ENCODE data around the gene COL28A1.

Gene COL28A1

DNA sequence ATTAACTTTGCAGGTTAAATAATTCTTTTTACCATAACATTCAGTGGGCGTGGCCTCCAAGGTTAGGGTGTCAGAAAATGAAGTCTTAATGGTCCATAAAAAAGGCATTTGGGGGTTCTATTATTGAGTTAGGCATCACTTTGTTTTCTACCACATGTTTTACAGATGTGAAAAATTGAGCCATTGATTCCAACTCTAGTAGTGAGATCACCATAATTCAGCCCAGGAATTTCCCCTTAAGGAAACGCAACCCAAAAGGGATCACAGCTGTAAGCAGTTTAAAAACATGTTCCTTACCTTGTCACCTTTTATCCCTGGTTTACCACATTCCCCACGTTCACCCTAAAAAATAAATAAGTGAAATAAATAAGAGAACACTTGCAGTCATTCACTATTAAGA, 24.9 kb downstream of the COL28A1 start:
- Histone ChIP-seq H2AK5ac (ENCODE audit: low read length) (no peak overlapping the region), H3K9ac (ENCODE audit: low read length) (no peak overlapping the region), H2BK120ac (ENCODE audit: insufficient read depth, low read length, poor library complexity) (no peak overlapping the region), H3K27me3 (ENCODE audit: insufficient read depth, low read length) (no peaks in the 10 kb centered on the region), H3K4me1 (ENCODE audit: control insufficient read depth in 1 of 2, insufficient read depth in 2 of 2, low read length in 2 of 2) (no peaks in the 10 kb centered on the region), H3K9me3 (ENCODE audit: insufficient read depth, low read depth, low read length) (no peaks in the 10 kb centered on the region), H3K4me3 (ENCODE audit: low read depth, low read length) (no peak overlapping the region), H4K12ac (ENCODE audit: low read depth, low read length) (no peak overlapping the region), H3K23ac (ENCODE audit: low read length) (no peak overlapping the region), H3K79me1 (ENCODE audit: low read length) (no peaks in the 10 kb centered on the region), H3K18ac (ENCODE audit: low read length) (no peak overlapping the region), H3K27ac (ENCODE audit: low read depth, low read length) (no peak overlapping the region), H2BK12ac (ENCODE audit: low read length) (no peak overlapping the region), H3K14ac (ENCODE audit: low read length) (no peak overlapping the region), H2AFZ (ENCODE audit: insufficient read depth, low read length, poor library complexity) (no peak overlapping the region), H2BK5ac (ENCODE audit: low read depth, low read length, poor library complexity) (no peak overlapping the region), H3K4ac (ENCODE audit: low read depth, low read length) (no peak overlapping the region), H3K36me3 (ENCODE audit: control insufficient read depth in 1 of 2, insufficient read depth in 2 of 2, low read length in 2 of 2) (no peaks in the 10 kb centered on the region), H3K79me2 (ENCODE audit: control insufficient read depth, insufficient read depth, low read length, poor library complexity) (no peaks in the 10 kb centered on the region), H4K91ac (ENCODE audit: low read depth, low read length) (no peak overlapping the region), H3K4me2 (ENCODE audit: low read length) (no peak overlapping the region), H4K8ac (ENCODE audit: low read depth, low read length) (no peak overlapping the region)
- DNase-seq, result no peak
- WGBS (ENCODE audit: extremely low coverage, insufficient coverage, insufficient read length), result no CpG with 5 or more reads among the region's 3 CpGs

DNA sequence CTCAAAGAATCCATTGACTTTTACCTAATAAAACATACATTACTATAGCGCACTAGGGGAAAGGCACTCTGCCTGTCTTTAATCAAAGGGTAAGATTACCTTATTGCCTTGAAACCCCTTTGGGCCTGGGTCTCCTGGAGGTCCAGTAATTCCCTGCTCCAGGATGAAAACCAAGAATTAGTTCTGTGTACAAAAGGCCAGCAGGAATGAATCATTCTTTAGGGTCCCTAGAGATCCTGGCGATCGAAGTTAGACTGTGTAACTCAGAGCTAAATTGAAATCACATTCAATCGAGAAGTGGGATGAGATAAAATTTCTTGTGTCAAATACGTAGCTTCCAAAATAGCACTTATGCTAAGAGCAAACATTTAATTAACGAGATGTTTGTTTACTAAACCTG, 29.8 kb downstream of the COL28A1 start:
- H3K36me3 ChIP-seq (ENCODE audit: control insufficient read depth in 1 of 2, insufficient read depth in 2 of 2, low read length in 2 of 2), result no peaks in the 10 kb centered on the region
- H3K27me3 ChIP-seq (ENCODE audit: insufficient read depth, low read length), result no peaks in the 10 kb centered on the region
- no peak overlapping the region for H3K27ac ChIP-seq (ENCODE audit: low read depth, low read length)
- H2AFZ ChIP-seq (ENCODE audit: insufficient read depth, low read length, poor library complexity), result no peak overlapping the region
- H3K4me2 ChIP-seq (ENCODE audit: low read length), result no peak overlapping the region
- DNase-seq, result no peak
- H3K4me3 ChIP-seq (ENCODE audit: low read depth, low read length), result no peak overlapping the region
- WGBS (ENCODE audit: extremely low coverage, insufficient coverage, insufficient read length), result no CpG with 5 or more reads among the region's 6 CpGs
- no peak overlapping the region for H3K9ac ChIP-seq (ENCODE audit: low read length)
- no peaks in the 10 kb centered on the region for H3K9me3 ChIP-seq (ENCODE audit: insufficient read depth, low read depth, low read length)
- H3K79me1 ChIP-seq (ENCODE audit: low read length), result no peaks in the 10 kb centered on the region
- no peaks in the 10 kb centered on the region for H3K79me2 ChIP-seq (ENCODE audit: control insufficient read depth, insufficient read depth, low read length, poor library complexity)
- no peak overlapping the region for H2AK5ac ChIP-seq (ENCODE audit: low read length)
- no peak overlapping the region for H2BK120ac ChIP-seq (ENCODE audit: insufficient read depth, low read length, poor library complexity)
- H4K12ac ChIP-seq (ENCODE audit: low read depth, low read length), result no peak overlapping the region
- no peak overlapping the region for H2BK5ac ChIP-seq (ENCODE audit: low read depth, low read length, poor library complexity)
- H3K18ac ChIP-seq (ENCODE audit: low read length), result no peak overlapping the region
- no peak overlapping the region for H3K23ac ChIP-seq (ENCODE audit: low read length)
- H3K14ac ChIP-seq (ENCODE audit: low read length), result no peak overlapping the region
- no peak overlapping the region for H3K4ac ChIP-seq (ENCODE audit: low read depth, low read length)
- H4K91ac ChIP-seq (ENCODE audit: low read depth, low read length), result no peak overlapping the region
- H2BK12ac ChIP-seq (ENCODE audit: low read length), result no peak overlapping the region
- no peaks in the 10 kb centered on the region for H3K4me1 ChIP-seq (ENCODE audit: control insufficient read depth in 1 of 2, insufficient read depth in 2 of 2, low read length in 2 of 2)
- no peak overlapping the region for H4K8ac ChIP-seq (ENCODE audit: low read depth, low read length)

DNA sequence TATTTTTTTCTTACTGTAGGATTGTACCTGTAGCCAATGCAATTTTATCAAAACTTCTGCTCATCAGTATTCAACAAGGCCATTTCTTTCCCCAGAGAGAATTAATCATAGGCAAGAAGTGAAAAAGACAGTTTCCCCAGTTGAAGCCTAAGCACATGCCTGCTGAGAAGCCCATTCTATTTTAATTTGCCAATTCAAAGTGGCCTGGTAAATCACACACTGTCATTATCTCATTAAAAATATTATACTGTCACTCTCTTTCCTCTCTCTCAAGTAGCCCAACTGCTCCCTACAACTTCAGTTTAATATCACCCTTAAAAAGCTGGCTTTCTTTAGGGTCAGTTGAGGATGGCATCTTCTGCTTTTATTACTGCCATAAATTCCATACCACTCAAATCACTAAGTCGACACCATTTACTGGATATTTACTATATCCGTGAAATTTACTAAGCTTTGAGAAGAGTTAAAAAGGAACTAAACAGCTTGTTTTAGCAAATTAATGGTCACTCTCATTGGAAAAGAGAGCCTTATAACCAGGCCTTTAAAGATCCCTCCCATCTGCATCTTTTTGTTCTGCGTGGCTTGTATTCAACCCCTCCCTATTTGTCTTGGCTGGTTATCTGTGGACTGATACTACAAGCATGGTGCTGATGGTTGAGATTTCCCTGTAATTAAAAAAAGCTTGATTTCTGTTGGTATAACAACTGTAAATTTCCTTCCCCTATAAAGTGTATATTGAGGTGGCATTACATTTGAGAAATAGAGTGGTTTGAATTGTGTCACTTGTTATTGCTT, 30.6 kb downstream of the COL28A1 start:
- WGBS (ENCODE audit: extremely low coverage, insufficient coverage, insufficient read length), result no CpG with 5 or more reads among the region's 3 CpGs
- H3K27ac ChIP-seq (ENCODE audit: low read depth, low read length), result no peak overlapping the region
- H4K8ac ChIP-seq (ENCODE audit: low read depth, low read length), result no peak overlapping the region

DNA sequence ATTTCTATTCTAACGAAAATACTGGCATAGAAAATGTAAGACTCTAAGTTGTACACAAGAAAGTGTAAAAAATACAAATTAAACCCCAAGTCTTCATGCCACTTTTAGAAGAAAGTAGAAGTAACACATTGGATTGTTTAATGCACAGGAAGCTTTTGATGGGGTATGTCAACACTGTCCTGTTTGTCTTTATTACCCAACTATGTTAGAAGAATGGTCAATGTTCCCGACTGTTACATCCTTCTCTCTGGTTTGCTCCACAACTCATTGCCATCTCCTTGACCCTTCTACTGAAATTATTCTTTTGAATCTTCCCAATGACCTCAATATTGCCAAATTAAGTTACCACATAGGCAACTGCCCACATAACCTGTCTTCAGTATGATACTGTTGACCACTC, 35.8 kb downstream of the COL28A1 start:
- H3K18ac ChIP-seq (ENCODE audit: low read length), result no peak overlapping the region
- H4K8ac ChIP-seq (ENCODE audit: low read depth, low read length), result no peak overlapping the region
- no peak overlapping the region for H3K4me2 ChIP-seq (ENCODE audit: low read length)
- H3K79me2 ChIP-seq (ENCODE audit: control insufficient read depth, insufficient read depth, low read length, poor library complexity), result no peaks in the 10 kb centered on the region
- H2AK5ac ChIP-seq (ENCODE audit: low read length), result no peak overlapping the region
- H3K9ac ChIP-seq (ENCODE audit: low read length), result no peak overlapping the region
- no peaks in the 10 kb centered on the region for H3K9me3 ChIP-seq (ENCODE audit: insufficient read depth, low read depth, low read length)
- H3K4ac ChIP-seq (ENCODE audit: low read depth, low read length), result no peak overlapping the region
- H4K91ac ChIP-seq (ENCODE audit: low read depth, low read length), result no peak overlapping the region
- no peaks in the 10 kb centered on the region for H3K4me1 ChIP-seq (ENCODE audit: control insufficient read depth in 1 of 2, insufficient read depth in 2 of 2, low read length in 2 of 2)
- DNase-seq, result no peak
- no peak overlapping the region for H4K12ac ChIP-seq (ENCODE audit: low read depth, low read length)
- no peak overlapping the region for H2BK12ac ChIP-seq (ENCODE audit: low read length)
- no peaks in the 10 kb centered on the region for H3K79me1 ChIP-seq (ENCODE audit: low read length)
- no peak overlapping the region for H2BK5ac ChIP-seq (ENCODE audit: low read depth, low read length, poor library complexity)
- H3K4me3 ChIP-seq (ENCODE audit: low read depth, low read length), result no peak overlapping the region
- H3K36me3 ChIP-seq (ENCODE audit: control insufficient read depth in 1 of 2, insufficient read depth in 2 of 2, low read length in 2 of 2), result no peaks in the 10 kb centered on the region
- H3K23ac ChIP-seq (ENCODE audit: low read length), result no peak overlapping the region
- no CpG with 5 or more reads among the region's 2 CpGs for WGBS (ENCODE audit: extremely low coverage, insufficient coverage, insufficient read length)
- H3K27me3 ChIP-seq (ENCODE audit: insufficient read depth, low read length), result no peaks in the 10 kb centered on the region
- no peak overlapping the region for H2AFZ ChIP-seq (ENCODE audit: insufficient read depth, low read length, poor library complexity)
- no peak overlapping the region for H2BK120ac ChIP-seq (ENCODE audit: insufficient read depth, low read length, poor library complexity)
- no peak overlapping the region for H3K27ac ChIP-seq (ENCODE audit: low read depth, low read length)
- no peak overlapping the region for H3K14ac ChIP-seq (ENCODE audit: low read length)

More for the DNA sequence above, 30.6 kb downstream of the COL28A1 start:
- no peak overlapping the region for H3K4ac ChIP-seq (ENCODE audit: low read depth, low read length)
- no peaks in the 10 kb centered on the region for H3K4me1 ChIP-seq (ENCODE audit: control insufficient read depth in 1 of 2, insufficient read depth in 2 of 2, low read length in 2 of 2)
- H3K18ac ChIP-seq (ENCODE audit: low read length), result no peak overlapping the region
- no peak overlapping the region for H4K12ac ChIP-seq (ENCODE audit: low read depth, low read length)
- H2AK5ac ChIP-seq (ENCODE audit: low read length), result no peak overlapping the region
- no peak for DNase-seq
- H3K14ac ChIP-seq (ENCODE audit: low read length), result no peak overlapping the region
- H3K79me2 ChIP-seq (ENCODE audit: control insufficient read depth, insufficient read depth, low read length, poor library complexity), result no peaks in the 10 kb centered on the region
- H3K9me3 ChIP-seq (ENCODE audit: insufficient read depth, low read depth, low read length), result no peaks in the 10 kb centered on the region
- no peak overlapping the region for H2BK12ac ChIP-seq (ENCODE audit: low read length)
- H2BK120ac ChIP-seq (ENCODE audit: insufficient read depth, low read length, poor library complexity), result no peak overlapping the region
- H3K79me1 ChIP-seq (ENCODE audit: low read length), result no peaks in the 10 kb centered on the region
- no peaks in the 10 kb centered on the region for H3K27me3 ChIP-seq (ENCODE audit: insufficient read depth, low read length)
- no peak overlapping the region for H2BK5ac ChIP-seq (ENCODE audit: low read depth, low read length, poor library complexity)
- H3K9ac ChIP-seq (ENCODE audit: low read length), result no peak overlapping the region
- no peaks in the 10 kb centered on the region for H3K36me3 ChIP-seq (ENCODE audit: control insufficient read depth in 1 of 2, insufficient read depth in 2 of 2, low read length in 2 of 2)
- H3K23ac ChIP-seq (ENCODE audit: low read length), result no peak overlapping the region
- H4K91ac ChIP-seq (ENCODE audit: low read depth, low read length), result no peak overlapping the region
- no peak overlapping the region for H3K4me2 ChIP-seq (ENCODE audit: low read length)
- H3K4me3 ChIP-seq (ENCODE audit: low read depth, low read length), result no peak overlapping the region
- H2AFZ ChIP-seq (ENCODE audit: insufficient read depth, low read length, poor library complexity), result no peak overlapping the region

All from trophoblast cell (in vitro differentiated cells and primary cell).